Activated T-helper 17 cell treated with anti-CD3 and anti-CD28 coated beads, Interleukin-2, amount 50 U/mL, for 72 hours (primary cell): ENCODE data around the gene SMIM24. TPM values are rescaled to one million over a fixed set of nuclear protein-coding genes. Genes with fewer than 3 reads are reported as not detected.
A peak's percentile ranks its signal among the peaks of the same experiment; 100 is the strongest.
"Not testable (repeated sequence)": the region's sequence is repeated elsewhere in the genome, so short reads cannot be mapped to it uniquely, and the experiment has no call there.

ENCODE experiments used
- ATAC-seq: fragments of 150-1000 bp; cut with Tn5 transposase; replicated peaks from 2 replicates; pipeline ENCODE4 v1.10.0; 2021; ENCODE audit warnings: mild to moderate bottlenecking, moderate library complexity
- H3K27ac Mint-ChIP-seq: one replicate; pipeline ENCODE4 v1.8.0; 2022; ENCODE audit warnings: mixed read lengths
- H3K27me3 Mint-ChIP-seq: one replicate; pipeline ENCODE4 v1.8.0; 2022; ENCODE audit warnings: mixed read lengths
- H3K36me3 Mint-ChIP-seq: one replicate; pipeline ENCODE4 v1.8.0; 2022; ENCODE audit warnings: low read depth, mild to moderate bottlenecking, mixed read lengths
- H3K4me1 Mint-ChIP-seq: one replicate; pipeline ENCODE4 v1.8.0; 2022; ENCODE audit warnings: mixed read lengths
- H3K4me3 Mint-ChIP-seq: one replicate; pipeline ENCODE4 v1.8.0; 2022; ENCODE audit warnings: mild to moderate bottlenecking, mixed read lengths
- H3K9me3 Mint-ChIP-seq: one replicate; pipeline ENCODE4 v1.8.0; 2022; ENCODE audit warnings: mixed read lengths
- total RNA-seq, 2 donors: library from RNA; stranded (reverse); gene quantifications; one replicate each; pipeline ENCODE4 v1.2.3, GENCODE V29; 2022

SMIM24 gene
- total RNA-seq, 2 donors from 2014 or later: 1.6 TPM; not detected in 1

DNA sequence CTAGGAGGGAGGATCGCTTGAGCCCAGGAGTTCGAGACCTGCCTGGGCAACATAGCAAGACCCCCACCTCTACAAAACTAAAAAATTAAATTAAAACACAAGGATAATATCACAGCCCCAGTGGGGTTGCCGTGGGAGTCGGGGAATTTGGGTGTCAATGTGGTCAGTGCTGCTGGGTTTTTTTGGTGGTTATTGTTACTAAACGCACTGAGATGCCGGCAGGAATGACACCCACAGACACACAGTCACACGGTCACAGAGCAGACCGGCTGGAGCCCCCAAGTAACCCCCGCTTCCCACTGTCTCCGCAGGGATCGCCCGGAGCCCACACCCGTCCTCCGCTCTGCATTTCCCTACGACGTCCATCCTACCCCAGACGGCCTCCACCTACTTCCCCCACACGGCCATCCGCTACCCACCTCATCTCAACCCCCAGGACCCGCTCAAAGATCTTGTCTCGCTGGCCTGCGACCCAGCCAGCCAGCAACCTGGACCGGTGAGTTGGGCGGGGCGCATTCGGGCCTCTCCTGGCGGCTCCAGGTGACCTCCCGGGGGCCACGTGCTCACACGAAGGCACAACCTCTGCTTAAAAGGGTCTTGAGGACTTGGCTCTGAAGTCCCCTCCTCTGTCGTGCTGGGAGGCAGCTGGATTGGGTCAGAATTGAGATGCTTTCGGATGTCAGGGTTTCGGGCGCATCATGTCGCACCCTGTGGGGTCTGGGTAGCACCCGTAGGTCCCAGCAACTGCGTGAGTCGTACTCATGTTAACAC, 28.0 kb downstream of the SMIM24 start:
- Mint-ChIP-seq H3K27ac (no peak overlapping the region), H3K27me3 (no peaks in the 10 kb centered on the region), H3K4me3 (no peak overlapping the region), H3K9me3 (no peaks in the 10 kb centered on the region), H3K36me3 (peaks cover 29% of the 10 kb centered on the region), H3K4me1 (peaks cover 5% of the 10 kb centered on the region)
- no peak for ATAC-seq

DNA sequence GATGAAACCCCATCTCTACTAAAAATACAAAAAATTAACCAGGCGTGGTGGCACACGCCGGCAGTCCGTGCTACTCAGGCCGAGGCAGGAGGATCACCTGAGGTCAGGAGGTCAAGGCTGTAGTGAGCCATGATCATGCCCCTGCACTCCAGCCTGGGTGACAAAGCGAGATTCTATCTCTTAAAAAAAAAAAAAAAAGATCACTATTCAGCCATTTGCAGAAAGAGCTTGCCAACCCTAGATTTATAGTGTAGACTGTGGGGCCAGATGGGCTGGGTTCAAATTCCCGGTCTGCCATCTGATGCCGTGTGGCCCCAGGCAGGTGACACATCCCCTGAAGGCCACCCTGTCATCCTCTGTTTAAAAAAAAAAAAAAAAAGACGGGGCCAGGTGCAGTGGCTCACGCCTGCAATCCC, 28.9 kb downstream of the SMIM24 start:
- H3K9me3 Mint-ChIP-seq: no peaks in the 10 kb centered on the region
- H3K4me1 Mint-ChIP-seq: peaks cover 5% of the 10 kb centered on the region
- H3K27me3 Mint-ChIP-seq: no peaks in the 10 kb centered on the region
- ATAC-seq: no peak
- no peak overlapping the region for H3K4me3 Mint-ChIP-seq
- no peak overlapping the region for H3K27ac Mint-ChIP-seq
- H3K36me3 Mint-ChIP-seq: peaks cover 29% of the 10 kb centered on the region

DNA sequence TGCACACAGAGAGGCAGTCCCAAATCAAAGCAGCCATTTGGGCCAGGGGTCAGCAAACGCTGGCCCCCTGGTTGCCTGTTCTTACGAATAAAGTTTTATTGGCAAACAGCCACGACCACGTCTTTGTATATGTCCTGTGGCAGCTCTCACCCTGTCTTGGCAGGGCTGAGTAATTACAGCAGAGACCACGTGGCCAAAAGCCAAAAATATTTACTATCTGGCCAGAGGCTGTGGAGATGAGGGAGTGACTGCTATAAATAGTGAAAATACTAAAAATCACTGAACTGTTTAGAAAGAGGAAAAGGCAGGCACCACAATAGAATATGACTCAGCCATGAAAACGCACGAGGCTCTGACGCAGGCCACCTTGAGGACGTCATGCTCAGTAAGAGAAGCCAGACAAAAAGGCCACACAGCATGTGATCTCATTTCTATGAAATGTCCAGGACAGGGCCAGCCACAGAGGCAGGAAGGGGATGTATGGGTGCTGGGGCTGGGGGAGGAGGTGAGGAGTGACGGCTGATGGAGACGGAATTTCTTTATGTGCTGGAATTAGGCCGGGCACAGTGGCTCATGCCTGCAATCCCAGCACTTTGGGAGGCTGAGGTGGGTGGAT, 29.4 kb downstream of the SMIM24 start:
- H3K27ac Mint-ChIP-seq: no peak overlapping the region
- H3K4me1 Mint-ChIP-seq: peaks cover 5% of the 10 kb centered on the region
- H3K4me3 Mint-ChIP-seq: no peak overlapping the region

GRCh38 chr19:3448616-3449334, 31.6 kb downstream of the SMIM24 start:
- Mint-ChIP-seq H3K9me3 (no peaks in the 10 kb centered on the region), H3K27ac (no peak overlapping the region), H3K36me3 (peaks cover 29% of the 10 kb centered on the region), H3K4me3 (no peak overlapping the region), H3K4me1 (peaks cover 5% of the 10 kb centered on the region), H3K27me3 (no peaks in the 10 kb centered on the region)
- ATAC-seq: no peak

More for the DNA sequence above, 29.4 kb downstream of the SMIM24 start:
- ATAC-seq: peak; percentile 56
- H3K9me3 Mint-ChIP-seq: no peaks in the 10 kb centered on the region
- H3K36me3 Mint-ChIP-seq: peaks cover 29% of the 10 kb centered on the region
- H3K27me3 Mint-ChIP-seq: no peaks in the 10 kb centered on the region

DNA sequence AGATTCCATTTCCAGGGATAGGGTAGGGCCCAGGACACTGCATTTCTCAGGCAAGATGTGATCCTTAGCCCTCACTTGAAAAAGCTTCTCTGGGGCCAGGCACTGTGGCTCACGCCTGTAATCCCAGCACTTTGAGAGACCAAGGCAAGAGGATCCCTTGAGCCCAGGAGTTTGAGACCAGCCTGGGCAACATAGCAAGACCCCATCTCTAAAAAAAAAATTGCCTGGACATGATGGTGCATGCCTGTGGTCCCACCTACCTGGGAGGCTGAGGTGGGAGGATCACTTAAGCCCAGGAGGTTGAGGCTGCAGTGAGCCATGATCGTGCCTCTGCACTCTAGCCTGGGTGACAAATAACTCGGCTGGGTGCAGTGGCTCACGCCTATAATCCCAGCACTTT, 33.7 kb downstream of the SMIM24 start:
- H3K27me3 Mint-ChIP-seq, H3K9me3 Mint-ChIP-seq, H3K27ac Mint-ChIP-seq, H3K4me3 Mint-ChIP-seq, H3K4me1 Mint-ChIP-seq, ATAC-seq: not testable (repeated sequence)
- H3K36me3 Mint-ChIP-seq: peaks cover 15% of the 10 kb centered on the region

GRCh38 chr19:3444695-3445234, 35.6 kb downstream of the SMIM24 start:
- no peaks in the 10 kb centered on the region for H3K27me3 Mint-ChIP-seq
- no peak overlapping the region for H3K27ac Mint-ChIP-seq
- H3K4me1 Mint-ChIP-seq: no peaks in the 10 kb centered on the region
- no peak overlapping the region for H3K4me3 Mint-ChIP-seq
- no peaks in the 10 kb centered on the region for H3K36me3 Mint-ChIP-seq
- ATAC-seq: no peak
- no peaks in the 10 kb centered on the region for H3K9me3 Mint-ChIP-seq

- H3K27ac Mint-ChIP-seq: no peak overlapping the region
These were observed 36.3 kb downstream of the SMIM24 start for GRCh38 chr19:3443840-3444694.

GRCh38 chr19:3442487-3443071, 37.7 kb downstream of the SMIM24 start:
- no peak overlapping the region for H3K4me3 Mint-ChIP-seq
- H3K36me3 Mint-ChIP-seq: peaks cover 5% of the 10 kb centered on the region
- H3K27ac Mint-ChIP-seq: no peak overlapping the region
- H3K9me3 Mint-ChIP-seq: no peaks in the 10 kb centered on the region
- ATAC-seq: no peak
- no peaks in the 10 kb centered on the region for H3K4me1 Mint-ChIP-seq
- H3K27me3 Mint-ChIP-seq: no peaks in the 10 kb centered on the region

More at GRCh38 chr19:3443840-3444694, 36.3 kb downstream of the SMIM24 start:
- no peak for ATAC-seq
- Mint-ChIP-seq H3K27me3 (no peaks in the 10 kb centered on the region), H3K36me3 (no peaks in the 10 kb centered on the region), H3K4me3 (no peak overlapping the region), H3K4me1 (no peaks in the 10 kb centered on the region), H3K9me3 (no peaks in the 10 kb centered on the region)

GRCh38 chr19:3441986-3442329, 38.4 kb downstream of the SMIM24 start:
- peaks cover 8% of the 10 kb centered on the region for H3K36me3 Mint-ChIP-seq
- no peaks in the 10 kb centered on the region for H3K9me3 Mint-ChIP-seq
- H3K4me3 Mint-ChIP-seq: no peak overlapping the region
- H3K27ac Mint-ChIP-seq: no peak overlapping the region
- no peaks in the 10 kb centered on the region for H3K4me1 Mint-ChIP-seq
- no peak for ATAC-seq
- H3K27me3 Mint-ChIP-seq: no peaks in the 10 kb centered on the region

DNA sequence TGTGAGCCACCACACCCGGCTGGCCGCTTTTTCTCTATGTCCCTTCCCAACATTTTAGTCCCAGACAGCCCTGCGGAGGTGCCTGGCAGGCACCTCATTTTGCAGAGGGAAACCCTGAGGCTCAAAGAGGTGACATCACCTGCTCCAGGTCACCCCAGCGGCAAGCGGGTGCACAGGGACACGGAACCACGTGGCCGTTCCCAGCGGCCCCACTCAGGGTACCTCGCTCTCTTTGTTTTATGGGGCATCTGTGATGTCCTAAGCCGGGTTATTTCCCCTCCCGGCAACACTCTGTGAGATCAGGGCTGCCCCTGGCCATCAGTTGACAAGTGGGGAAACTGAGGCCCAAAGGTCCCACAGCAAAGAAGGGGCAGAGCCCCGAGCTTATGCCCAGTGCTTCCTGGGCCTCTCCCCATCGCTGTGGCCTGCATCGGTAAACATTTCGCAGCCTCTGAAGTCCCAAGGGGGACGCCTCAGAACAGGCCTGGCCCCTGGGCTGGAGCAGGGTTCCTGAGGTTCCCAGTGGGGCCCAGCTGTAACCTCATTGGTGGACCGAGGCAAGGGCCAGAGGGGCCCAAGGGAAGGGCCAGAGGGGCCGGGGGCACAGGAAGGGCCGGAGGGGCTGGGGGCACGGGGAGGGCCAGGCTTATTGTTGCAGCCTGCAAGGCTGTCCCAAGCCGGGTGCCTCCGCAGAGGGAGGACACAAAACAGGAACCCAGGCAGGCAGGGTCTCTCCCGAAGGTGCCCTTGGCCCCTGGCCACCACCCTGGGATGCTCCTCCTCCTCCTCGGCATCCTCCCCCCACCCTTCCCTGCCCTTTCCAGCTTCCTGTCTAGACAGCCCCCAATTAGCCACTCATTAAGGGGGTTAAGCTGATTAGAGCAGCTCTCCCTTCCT, 39.0 kb downstream of the SMIM24 start:
- Mint-ChIP-seq H3K36me3 (peaks cover 8% of the 10 kb centered on the region), H3K9me3 (no peaks in the 10 kb centered on the region), H3K4me3 (no peak overlapping the region), H3K4me1 (no peaks in the 10 kb centered on the region), H3K27me3 (no peaks in the 10 kb centered on the region), H3K27ac (no peak overlapping the region)
- no peak for ATAC-seq

GRCh38 chr19:3440082-3440481, 40.2 kb downstream of the SMIM24 start:
- no peak overlapping the region for H3K4me3 Mint-ChIP-seq
- ATAC-seq: peak; percentile 27
- H3K4me1 Mint-ChIP-seq: no peaks in the 10 kb centered on the region

DNA sequence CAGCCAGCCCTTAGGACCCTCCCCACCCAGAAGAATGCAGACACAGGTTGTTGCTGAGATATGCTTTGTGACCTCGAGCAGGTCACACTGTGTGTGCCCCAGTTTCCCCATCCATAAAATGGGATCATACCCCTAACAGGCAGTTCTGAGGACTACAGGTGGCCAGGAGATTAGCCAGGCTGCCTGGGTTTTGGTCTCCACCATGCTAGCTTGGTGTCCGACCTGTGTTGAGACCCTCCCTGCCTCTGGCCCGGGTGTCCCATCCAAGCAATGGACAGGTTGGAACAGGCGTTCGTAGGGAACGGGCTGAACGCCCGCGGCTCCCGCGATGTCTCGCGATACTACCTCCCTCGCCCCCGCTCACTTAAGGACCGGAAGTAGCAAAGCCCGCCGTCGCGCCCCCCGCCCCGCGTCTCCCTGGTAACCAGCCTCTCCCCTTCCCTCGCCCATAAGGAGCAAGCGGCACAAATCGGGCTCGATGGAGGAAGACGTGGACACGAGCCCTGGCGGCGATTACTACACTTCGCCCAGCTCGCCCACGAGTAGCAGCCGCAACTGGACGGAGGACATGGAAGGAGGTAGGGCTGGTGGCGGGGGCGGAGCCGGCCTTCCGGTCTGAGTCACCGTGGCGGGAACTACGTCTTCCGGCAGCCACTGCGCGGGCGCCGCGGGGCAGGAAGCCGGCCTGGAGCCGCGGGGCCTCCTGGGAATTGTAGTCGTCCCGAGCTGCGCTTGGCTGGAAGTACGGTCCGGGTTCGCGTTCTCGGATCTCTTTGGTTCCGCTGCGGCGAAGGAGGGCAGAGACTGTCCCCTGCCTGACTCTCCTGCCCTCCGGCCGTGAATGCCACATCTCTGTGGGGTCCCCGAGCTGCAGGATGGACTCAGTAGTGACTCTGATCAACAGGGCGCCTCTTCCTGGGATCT, 45.4 kb downstream of the SMIM24 start:
- Mint-ChIP-seq H3K36me3 (peaks cover 29% of the 10 kb centered on the region), H3K27ac (peak overlapping the region; percentile 99), H3K4me1 (peaks cover 10% of the 10 kb centered on the region), H3K4me3 (peak overlapping the region; percentile 94), H3K9me3 (no peaks in the 10 kb centered on the region), H3K27me3 (no peaks in the 10 kb centered on the region)
- peak; percentile 98 for ATAC-seq

More at GRCh38 chr19:3440082-3440481, 40.2 kb downstream of the SMIM24 start:
- Mint-ChIP-seq H3K36me3 (peaks cover 16% of the 10 kb centered on the region), H3K27ac (no peak overlapping the region), H3K9me3 (no peaks in the 10 kb centered on the region), H3K27me3 (no peaks in the 10 kb centered on the region)
